GM21576 (cell line): Measurements from ENCODE around the gene TRMT44.
"Not testable (repeated sequence)": the region's sequence is repeated elsewhere in the genome, so short reads cannot be mapped to it uniquely, and the experiment has no call there.

ENCODE experiments used
- ATAC-seq: cut with Tn5 transposase; IDR thresholded peaks from one replicate; pipeline ENCODE4 v1.9.1; 2021; ENCODE audit warnings: mild to moderate bottlenecking, moderate library complexity; ENCODE audit not compliant: unreplicated experiment

TRMT44 gene

DNA sequence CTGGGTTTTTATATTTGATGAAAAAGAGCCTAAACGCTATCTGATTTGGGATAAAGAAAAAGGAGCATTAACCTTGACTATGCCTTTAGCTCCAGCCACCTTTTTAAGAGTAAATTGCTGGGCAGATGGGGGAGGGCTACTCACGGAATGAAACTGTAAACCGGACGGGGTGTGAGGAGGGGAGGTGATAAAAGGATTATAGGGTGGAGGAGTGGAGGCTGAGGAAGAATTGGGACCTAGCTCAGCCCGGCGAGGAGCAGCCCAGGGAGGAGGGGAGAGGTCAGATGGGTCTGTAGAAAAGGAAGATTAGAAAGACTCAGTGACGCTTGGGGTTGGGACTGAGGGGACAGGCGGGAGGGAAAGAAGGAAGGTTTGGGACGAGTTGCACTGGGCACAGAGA is 46.1 kb downstream of the TRMT44 start:
- not testable (repeated sequence) for ATAC-seq

DNA sequence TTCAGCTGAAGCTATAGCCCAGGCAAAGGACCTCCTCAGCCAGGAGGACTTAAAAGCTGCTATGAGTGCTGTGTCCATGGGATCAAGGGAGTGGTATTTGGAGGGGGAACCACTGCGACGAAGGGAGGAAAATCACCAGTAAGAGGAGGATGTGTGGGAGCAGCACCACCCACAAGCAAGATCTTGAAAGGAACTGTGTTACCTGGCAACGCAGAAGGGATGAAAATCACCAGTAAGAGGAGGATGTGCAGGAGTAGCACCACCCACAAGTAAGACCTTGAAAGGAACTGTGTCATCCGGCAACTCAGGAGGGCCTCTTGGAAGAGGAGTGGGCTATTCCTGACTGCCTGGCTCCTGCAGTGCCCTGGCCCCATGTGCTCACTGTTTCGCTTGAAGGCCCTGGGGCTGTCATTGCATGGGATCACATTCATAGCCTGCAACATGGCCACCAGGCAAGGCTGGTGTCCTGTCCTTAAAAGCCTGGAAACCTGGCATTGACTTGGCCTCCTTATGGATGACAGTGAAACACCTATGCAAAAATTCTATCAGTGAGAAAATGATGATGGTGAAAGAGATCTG is 48.3 kb downstream of the TRMT44 start:
- ATAC-seq, result no peak

DNA sequence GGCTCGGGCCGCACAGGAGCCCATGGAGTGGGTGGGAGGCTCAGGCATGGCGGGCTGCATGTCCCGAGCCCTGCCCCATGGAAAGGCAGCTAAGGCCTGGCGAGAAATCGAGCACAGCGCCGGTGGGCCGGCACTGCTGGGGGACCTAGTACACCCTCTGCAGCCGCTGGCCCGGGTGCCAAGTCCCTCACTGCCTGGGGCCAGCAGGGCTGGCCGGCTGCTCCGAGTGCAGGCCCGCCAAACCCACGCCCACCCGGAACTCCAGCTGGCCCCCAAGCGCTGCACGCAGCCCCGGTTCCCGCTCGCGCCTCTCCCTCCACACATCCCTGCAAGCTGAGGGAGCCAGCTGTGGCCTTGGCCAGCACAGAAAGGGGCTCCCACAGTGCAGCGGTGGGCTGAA is 50.9 kb downstream of the TRMT44 start:
- not testable (repeated sequence) for ATAC-seq

DNA sequence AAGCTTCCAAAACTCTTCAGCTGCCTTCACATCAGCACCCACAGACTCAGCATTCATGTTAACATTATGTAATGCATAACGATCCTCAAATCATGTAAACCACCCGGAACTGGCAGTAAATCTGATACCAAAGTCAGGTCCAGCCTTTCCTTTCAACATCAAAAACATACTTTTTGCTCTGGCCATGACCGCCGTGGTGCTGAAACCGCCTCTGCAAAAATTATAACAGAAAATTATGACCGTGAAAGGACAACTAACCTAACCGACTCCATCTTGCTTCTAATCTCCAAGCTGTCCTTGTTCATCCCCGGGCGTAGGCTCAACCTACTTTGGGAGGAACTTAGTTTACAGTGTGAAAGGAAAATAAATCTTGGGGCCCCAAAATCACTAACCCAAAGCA is 51.6 kb downstream of the TRMT44 start:
- no peak for ATAC-seq

DNA sequence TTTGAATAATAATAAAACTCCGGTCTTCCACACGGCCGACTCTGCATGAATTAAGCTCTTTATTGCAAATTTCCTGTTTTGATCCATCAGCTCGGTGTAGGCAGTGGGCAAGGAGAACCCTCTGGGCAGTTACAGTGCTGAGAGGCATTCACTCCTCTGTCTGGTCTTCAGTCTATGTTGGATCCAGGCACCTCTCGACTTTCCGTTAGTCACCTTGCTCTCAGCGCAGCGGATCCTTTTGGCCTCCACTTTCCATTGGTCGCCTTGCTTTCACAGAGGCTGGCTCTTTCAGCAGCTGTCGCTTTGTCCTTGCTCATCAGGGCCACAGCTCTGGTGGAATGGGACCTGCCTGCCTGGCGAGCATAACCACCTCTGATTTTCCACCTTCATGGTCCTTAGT is 52.9 kb downstream of the TRMT44 start:
- no peak for ATAC-seq

DNA sequence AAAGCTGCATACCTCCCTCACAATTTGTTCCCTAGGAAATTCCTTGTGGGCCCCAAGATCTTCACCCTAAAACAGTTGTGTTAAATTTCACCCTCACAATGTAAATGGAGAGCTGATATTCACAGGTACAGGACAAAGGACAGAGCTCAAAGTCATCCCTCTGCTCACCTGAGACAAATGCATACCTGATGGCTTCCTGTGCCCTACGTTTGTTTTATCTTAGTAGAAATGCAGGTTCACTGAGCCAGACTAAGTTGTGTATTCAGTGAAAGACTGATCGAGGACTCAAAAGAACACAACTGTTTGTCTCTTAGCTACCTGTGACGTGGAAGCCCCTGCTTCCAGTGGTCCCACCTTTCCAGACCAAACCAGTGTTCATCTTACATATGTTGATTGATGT is 53.6 kb downstream of the TRMT44 start:
- ATAC-seq, result no peak

DNA sequence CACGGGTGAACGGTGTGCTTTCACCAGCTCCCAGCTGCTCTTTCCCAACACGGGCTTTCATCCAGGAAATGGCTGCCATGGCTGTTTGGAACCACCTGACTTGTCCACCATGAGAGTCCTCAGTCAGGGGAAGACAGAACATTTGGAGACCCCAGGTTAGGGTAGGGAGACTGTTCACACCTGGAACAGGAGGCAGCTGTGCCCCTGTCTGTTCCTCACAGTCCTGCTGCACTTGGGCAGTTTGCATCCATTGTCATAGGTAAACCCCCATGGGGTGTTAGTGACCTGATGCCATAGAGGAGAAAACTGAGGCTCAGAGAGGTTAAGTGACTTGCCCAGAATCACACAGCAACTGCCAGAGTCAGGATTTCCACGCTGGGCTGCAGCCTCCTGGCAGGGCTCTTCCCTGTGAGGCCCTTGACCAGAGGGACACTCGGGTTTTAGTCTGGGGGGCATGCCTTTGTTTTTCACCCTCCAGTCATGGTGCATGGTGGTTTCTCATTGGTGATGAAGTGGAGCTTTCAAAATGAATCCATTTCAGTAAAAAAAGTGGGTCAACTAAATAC is 54.5 kb downstream of the TRMT44 start:
- no peak for ATAC-seq

DNA sequence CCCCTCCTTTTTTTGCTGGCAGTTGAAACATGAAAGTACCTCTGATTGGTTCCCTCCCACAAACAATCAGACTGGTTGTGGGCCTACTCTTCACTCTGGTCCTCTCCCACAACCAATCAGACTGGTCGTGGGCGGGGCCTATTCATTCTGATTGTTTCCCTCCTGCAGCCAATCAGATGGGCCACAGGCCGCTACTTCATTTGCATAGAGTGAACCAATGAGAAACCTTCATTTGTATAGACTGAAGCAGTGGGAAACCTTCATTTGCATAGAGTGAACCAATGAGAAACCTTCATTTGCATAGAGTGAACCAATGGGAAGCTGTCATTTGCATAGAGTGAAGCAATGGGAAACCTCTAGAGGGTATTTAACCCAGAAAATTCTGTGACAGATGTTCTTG is 55.2 kb downstream of the TRMT44 start:
- no peak for ATAC-seq

DNA sequence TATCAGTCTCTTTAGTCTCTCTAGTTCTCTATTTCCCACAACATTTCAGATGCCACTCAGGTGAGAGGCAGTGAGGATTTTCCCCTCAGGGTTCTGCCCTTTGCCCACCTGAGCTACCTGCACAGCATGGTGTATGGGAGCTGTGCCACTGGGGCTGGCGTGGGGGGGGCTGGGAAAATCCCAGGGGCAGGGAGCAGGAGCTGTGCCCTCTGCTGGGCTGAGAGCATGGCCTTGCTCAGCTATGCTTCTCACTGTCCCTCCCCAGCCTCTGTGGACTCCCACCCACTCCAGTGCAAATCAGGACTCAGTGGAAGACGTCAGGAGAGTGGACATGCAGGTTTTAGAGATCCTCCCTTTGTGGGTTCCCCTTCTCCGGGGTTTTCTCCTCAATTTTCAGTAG is 57.2 kb downstream of the TRMT44 start:
- no peak for ATAC-seq

DNA sequence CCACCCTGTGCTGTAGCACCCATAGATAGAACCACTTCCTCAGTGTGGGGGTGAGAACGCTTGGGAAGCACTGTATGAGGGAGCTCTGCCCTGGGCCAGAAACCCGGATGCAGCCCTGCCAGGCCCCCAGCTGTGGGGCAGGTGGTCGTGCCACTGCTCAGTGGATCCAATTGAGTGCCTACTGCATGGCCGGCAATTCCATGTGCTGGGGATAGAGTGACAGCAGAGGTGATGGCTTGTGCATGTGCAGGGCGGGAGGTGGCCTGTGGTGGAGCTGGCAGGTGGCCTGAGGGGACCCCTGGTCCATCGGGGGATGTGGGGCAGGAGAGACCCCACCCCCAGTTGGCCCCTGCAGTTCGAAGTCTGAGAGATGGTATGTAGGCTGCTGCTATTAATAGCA is 60.4 kb downstream of the TRMT44 start:
- no peak for ATAC-seq

DNA sequence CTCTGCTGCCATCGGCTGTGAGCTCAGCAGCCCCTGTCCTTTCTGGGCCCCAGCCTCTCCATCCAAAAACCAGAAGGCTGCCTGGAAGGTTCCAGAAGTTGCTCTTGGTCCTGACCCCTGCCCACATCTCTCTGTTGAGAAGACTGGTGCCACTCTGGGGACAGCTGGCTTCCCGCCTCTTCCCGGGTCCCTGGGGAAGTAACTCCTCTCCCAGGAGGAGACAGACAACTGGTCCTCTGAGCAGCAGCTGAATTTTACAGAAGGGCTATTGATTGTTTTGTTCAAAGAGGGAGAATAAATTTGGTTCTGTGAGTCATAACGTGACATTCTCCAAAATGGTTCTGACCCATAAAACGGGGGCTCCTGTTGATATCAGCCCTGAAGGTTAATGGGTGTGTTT is 61.2 kb downstream of the TRMT44 start:
- no peak for ATAC-seq

DNA sequence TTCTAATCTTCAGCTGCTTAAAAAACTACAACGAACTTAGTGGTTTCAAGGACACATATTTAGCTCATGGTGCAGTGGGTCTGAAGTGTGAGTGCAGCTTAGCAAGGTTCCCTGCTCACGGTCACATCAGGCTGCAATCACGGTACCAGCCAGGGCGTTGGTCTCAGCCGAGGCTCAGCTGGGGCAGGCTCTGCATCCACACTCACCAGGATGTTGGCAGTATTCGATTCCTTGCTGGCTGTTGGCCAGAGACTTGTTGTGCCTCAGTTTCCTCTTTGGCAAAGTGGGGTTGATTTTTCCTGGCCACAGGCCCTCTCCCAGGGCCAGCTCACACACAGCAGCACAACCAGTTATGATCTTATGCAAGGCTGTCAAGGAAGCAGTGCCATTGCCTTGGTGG is 61.8 kb downstream of the TRMT44 start:
- no peak for ATAC-seq

DNA sequence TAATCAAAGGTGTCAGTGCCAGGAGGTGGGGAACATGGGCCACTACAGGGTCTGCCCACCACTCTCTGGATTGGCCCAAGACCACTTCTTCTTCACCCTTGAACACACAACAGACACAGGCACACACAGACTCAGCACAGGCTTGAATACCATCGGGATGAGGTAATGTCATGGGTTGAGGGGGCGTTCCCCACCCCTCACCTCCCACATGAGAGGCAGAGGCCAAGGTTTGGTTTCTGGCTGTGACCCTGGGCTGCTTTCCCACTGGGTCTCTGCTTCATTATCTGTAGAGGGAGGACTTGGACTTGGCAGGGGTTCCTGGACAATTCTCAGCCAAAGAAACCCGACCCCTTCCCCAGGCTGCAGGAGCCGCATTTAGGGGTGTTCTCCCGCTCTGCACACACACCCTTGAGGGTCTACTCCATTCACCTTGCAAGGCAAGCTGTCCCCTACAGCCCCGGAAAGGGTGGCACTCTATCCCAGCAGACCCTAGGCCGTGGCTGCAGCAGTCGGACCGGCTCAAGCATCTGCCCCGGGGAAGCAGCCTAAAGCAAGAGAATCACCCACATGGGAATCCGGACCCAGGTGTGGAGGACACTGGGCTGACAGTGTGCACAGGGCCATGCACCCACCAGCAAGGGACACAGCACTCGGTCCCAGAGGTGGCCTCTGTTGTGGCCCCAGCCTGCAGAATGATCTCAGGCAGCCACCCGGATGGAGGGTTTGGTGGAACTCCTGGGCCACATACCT is 62.4 kb downstream of the TRMT44 start:
- no peak for ATAC-seq

DNA sequence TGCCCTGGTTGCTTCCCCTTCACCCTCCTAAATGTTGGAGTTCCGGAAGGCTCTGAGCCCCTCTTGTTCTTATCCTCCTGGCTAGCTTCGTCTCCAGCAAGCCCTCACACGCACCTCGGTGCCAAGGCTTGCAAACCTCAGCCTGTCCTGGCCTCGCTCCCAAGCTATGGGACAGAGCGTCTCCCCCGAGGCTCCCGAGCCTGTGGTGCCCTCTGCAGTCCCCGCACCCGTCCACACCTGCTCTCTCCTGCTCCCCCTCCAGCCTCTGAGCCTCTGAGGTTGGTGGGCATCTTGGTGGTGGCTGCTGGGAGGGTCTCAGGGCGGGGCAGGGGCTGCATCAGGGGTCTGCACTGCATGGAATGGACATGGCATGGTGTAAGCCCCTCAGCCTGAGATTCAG is 63.2 kb downstream of the TRMT44 start:
- no peak for ATAC-seq

DNA sequence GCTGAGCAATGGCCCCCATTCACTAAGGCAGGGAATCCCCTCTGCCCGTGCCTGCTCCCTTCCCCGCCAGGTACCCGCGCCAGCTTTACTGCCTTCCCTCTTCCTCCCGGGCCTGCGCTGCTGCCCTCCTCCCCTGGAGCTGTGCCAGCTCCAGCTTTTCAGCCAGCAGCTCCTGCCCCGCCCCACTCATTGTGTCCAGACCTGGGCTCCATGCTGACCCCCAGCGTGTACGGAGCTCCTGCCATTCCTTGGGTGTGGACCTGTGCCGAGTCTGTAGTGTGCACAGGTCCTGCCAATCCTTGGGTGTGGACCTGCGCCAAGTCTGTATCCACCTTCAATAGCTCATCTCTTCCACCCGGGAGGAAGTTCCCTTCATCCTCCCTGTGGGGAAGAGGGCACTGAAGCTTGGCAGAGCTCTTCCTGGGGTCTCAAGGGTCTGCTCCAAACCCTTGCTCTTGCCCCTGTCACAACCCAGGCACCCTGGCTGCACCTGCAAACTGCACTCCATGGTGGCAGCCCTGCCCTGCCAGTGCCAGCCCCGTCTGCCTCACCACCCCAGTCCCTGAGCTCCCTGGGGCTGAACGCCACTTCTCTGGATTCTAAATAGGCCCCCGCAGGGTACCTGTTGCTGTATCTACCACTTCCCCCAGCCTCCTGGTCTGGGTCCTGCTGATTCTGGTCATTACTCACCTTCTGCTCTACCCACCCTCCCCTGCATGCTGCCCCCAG is 63.9 kb downstream of the TRMT44 start:
- ATAC-seq, result no peak

DNA sequence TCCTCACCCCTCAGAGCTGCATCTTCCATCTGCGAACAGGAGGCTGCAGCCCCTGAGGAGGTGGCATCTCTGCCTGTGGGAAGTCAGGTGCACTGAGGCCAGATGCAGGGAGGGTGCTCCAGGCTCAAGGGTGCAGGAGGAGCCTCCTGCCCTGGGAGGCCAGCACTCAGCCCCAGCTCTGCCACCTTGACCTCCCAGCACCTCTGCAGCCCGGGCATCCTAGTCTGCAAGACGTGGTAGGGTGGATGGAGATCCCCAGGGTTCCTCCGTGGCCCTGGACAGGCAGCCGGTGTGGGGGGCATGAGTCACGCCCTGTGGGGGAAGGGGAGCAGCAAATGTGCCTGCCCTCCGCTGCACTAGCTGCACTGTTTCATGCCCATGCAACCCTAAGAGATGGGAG is 64.7 kb downstream of the TRMT44 start:
- no peak for ATAC-seq

DNA sequence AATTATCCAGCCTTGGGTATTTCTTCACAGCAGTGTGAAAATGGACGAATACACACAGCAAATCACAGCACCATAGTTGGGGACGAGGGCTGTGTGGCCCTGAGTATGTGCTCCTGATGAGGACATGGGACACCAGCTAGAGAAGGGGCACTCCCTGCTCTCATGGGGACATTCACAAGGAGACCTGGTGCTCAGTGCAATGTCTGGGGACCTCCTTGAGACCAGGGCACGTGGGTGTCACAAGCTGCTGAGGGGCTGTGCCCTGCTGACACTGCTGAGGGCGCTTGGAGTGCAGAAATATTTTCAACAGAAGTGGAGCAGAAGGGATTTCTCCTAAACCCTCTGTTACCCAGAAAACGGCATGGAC is 65.4 kb downstream of the TRMT44 start:
- ATAC-seq, result no peak

DNA sequence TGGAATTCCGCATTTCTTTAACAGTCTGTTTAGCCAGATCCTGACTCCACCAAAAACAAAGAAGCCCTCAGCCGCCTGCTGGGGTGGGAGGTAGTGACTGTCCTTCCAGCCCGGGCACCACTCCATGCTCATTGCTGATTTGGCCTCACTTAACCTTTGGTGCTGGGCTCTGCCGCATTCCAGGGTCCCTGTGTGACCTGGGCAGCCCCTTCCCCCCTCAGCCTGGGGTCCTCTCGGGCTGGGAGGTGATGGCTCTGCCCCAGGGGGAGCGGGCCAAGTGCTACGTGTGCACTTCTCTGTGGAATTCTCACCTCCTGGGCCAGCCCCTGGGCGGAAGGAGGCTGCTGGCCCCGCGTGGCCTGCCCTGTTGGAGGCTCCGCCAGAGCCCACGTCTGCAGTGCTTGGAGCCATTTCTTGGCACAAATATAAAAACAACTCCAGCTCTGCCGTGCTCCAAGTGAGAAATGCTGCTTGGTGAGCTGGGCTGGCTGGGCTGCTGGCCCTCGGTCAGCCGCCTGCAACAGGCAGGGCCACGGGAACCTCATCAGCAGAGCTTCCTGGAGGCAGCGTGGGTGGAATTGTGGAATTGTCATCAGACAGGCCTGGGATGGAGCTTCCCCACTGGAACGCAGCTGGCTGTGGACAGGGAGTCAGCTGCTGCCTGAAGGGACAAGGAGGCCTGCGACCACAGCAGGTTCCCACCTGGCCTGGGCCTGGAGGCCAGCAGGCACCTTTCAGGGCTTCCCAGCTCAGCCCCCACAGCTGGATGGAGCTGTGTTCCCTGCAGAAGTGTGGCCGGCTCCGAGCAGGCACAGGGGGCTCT is 66.0 kb downstream of the TRMT44 start:
- ATAC-seq, result no peak

DNA sequence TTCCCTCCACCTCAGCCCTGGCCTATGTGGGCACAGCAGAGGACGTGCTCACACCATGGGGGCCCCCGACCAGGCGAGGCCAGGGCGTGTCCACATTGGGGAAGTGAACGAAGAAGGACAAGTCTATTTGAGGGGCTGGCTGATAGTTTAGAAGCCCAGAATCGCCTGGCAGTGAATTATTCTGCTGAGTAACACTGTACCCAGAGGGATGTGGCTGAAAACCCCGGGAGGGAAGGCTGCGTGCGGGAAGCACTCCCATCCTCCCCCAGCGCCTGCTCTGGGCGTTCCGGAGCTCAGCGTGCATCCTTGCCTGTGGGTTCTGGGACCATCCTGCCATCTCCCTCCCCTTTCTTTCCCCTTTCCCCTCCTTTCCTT is 66.6 kb downstream of the TRMT44 start:
- ATAC-seq, result no peak

DNA sequence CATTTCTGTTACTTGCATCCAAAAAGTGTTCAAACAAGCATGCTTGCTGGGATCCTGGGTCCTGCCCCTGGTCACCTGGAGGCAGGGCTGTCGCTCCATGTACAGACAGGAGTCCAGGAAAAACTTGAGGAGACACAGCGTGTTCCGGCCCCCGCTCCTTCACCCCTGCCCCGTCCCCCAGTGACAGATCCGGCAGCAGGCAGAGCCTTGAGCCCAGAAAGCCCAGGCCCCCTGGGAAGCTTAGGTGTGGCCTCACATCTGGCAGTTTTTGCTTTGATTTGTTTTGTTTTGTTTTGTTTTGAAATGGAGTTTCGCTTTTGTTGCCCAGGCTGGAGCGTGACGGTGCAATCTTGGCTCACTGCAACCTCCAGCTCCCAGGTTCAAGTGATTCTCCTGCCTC is 67.0 kb downstream of the TRMT44 start:
- ATAC-seq, result no peak

DNA sequence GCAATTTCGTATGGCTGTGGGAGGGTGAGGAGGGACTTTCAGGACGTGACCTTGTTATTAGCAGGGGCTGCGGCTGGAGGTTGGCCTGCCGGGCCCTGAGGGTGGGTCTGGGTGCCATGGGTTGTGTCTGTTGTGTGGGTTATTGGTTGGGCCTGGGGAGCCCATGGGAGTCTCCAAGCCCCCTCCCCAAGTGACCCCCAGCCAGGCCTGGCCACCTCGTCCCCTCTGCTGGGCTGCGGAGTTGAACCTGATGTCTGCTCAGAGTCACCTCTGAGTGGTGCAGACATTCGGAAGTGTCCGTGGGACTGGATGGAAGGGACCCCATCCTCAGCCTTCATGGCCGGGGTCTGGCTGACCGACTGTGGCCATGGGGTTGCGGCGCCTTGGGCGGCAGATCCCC is 67.7 kb downstream of the TRMT44 start:
- no peak for ATAC-seq
